PC-9 (cell line): ENCODE results near the gene AGBL4.

Experiments used
- EZH2 ChIP-seq: fragments of 200-600 bp; sonication (generic); IDR thresholded peaks from 2 replicates; pipeline ENCODE4 v1.8.0; 2017; ENCODE audit warnings: antibody characterized with exemption, low read depth
- TF ChIP-seq, protein P1 (sequence below): fragments of 200-600 bp; sonication (generic); conservative IDR thresholded peaks from 2 replicates; pipeline ENCODE4 v1.6.1; 2017; ENCODE audit warnings: mixed run types, antibody characterized with exemption, mild to moderate bottlenecking, moderate library complexity

GRCh38 chr1:48858200-48858920 lies 1165.4 kb downstream of the AGBL4 start:
- TF ChIP-seq, protein P1, sequence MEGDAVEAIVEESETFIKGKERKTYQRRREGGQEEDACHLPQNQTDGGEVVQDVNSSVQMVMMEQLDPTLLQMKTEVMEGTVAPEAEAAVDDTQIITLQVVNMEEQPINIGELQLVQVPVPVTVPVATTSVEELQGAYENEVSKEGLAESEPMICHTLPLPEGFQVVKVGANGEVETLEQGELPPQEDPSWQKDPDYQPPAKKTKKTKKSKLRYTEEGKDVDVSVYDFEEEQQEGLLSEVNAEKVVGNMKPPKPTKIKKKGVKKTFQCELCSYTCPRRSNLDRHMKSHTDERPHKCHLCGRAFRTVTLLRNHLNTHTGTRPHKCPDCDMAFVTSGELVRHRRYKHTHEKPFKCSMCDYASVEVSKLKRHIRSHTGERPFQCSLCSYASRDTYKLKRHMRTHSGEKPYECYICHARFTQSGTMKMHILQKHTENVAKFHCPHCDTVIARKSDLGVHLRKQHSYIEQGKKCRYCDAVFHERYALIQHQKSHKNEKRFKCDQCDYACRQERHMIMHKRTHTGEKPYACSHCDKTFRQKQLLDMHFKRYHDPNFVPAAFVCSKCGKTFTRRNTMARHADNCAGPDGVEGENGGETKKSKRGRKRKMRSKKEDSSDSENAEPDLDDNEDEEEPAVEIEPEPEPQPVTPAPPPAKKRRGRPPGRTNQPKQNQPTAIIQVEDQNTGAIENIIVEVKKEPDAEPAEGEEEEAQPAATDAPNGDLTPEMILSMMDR, result no peak
- no peak for TF ChIP-seq EZH2
